ENCODE measurements around the gene MTX2. TPM values are rescaled to one million over a fixed set of nuclear protein-coding genes. Genes with fewer than 3 reads are reported as not detected.

Gene MTX2
- total and polyA plus RNA-seq, 2 experiments from 2014 or later, result 47.9 to 61.8 TPM

DNA sequence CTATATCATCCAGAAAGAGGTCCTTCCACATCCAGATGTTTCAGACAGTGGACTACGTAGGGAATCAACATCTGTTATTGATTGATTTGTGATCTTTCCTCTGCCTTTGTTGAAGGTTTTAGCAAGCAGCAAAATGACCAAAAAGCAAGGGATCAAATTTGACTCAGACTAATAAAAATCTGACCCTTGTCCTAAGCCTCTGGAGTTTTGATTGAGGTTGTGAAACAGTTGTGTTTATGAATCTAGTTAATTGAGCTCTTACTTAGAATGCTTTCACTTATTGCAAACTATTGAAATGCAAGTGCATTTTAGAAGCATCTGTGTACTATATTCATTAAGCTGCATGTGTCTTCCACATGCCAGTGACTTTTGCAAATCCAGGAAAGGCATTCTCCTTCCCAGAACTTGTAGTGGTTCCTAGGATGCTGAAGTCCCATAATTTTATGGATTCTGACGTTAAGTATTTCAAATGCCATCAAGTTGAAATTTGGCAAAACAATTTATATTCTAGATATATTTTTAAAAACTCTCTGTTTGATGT, 116.0 kb downstream of the MTX2 start:
- H3K79me2 ChIP-seq (ENCODE audit: insufficient read depth), result no peaks in the 10 kb centered on the region
- no peaks in the 10 kb centered on the region for H3K9me3 ChIP-seq (ENCODE audit: low read depth)
- no peak overlapping the region for H3K27ac ChIP-seq
- no peaks in the 10 kb centered on the region for H3F3A ChIP-seq (ENCODE audit: insufficient read depth)
- TF ChIP-seq EZH2 (IDR thresholded peaks at IDR 0.05; ENCODE audit: insufficient read depth, poor library complexity, severe bottlenecking) (no peak), EZH2phosphoT487 (IDR thresholded peaks at IDR 0.05; ENCODE audit: insufficient read depth, low read depth) (no peak)
- in situ Hi-C loops (cut with MboI), result no loop called here
- 34 to 37% methylated on average over 2 of the region's 2 CpGs for WGBS, 2 experiments (ENCODE audit: low coverage in 1 of 2, low lambda C conversion rate in 2 of 2, missing lambda C conversion rate in 2 of 2)
- H3K9me2 ChIP-seq (ENCODE audit: insufficient read depth), result no peaks in the 10 kb centered on the region
- DNase-seq, result no peak
- H3K4me3 ChIP-seq, result no peak overlapping the region
- no peak overlapping the region for H3K4me2 ChIP-seq (ENCODE audit: unreplicated experiment)
- no peaks in the 10 kb centered on the region for H4K20me1 ChIP-seq (ENCODE audit: insufficient read depth)
- H3K9ac ChIP-seq, result no peak overlapping the region
- no peaks in the 10 kb centered on the region for H3K27me3 ChIP-seq (replicated peaks; ENCODE audit: insufficient read depth)
- no peak overlapping the region for H2AFZ ChIP-seq
- H3K36me3 ChIP-seq (ENCODE audit: low read depth), result no peaks in the 10 kb centered on the region
- H3K4me1 ChIP-seq (ENCODE audit: insufficient read depth), result peaks cover 7% of the 10 kb centered on the region; the same call in 1 of the 2 replicates

DNA sequence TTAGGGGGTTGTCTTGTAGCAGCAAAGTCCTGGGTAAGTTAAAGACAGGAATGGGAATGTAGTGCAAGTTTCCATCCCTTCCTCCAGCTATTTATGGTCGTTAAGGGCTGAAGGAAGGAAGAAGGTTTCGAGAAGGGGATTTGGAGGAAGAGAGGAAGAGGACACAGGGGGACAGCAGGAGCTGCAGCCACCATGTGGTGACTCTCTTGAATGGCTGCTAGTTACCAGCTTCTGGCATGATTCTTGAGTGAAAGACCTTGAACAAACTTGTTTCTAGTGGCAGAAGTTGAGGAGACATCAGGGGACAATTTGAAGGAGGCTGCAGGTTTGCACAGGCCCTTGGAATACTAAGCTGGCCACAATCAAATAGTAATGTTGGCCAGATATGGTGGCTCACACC, 116.6 kb downstream of the MTX2 start:
- WGBS, 2 experiments (ENCODE audit: low coverage in 1 of 2, low lambda C conversion rate in 2 of 2, missing lambda C conversion rate in 2 of 2), result 47 to 51% methylated on average over 2 of the region's 2 CpGs
- no peak for DNase-seq
- Histone ChIP-seq H3K36me3 (ENCODE audit: low read depth) (no peaks in the 10 kb centered on the region), H3K9me2 (ENCODE audit: insufficient read depth) (no peaks in the 10 kb centered on the region), H3K27ac (no peak overlapping the region), H4K20me1 (ENCODE audit: insufficient read depth) (no peaks in the 10 kb centered on the region), H3F3A (ENCODE audit: insufficient read depth) (peaks cover 5% of the 10 kb centered on the region; the same call in 1 of the 2 replicates), H3K4me2 (ENCODE audit: unreplicated experiment) (no peak overlapping the region), H2AFZ (no peak overlapping the region), H3K4me1 (ENCODE audit: insufficient read depth) (peaks cover 12% of the 10 kb centered on the region), H3K9me3 (ENCODE audit: low read depth) (no peaks in the 10 kb centered on the region), H3K4me3 (no peak overlapping the region), H3K79me2 (ENCODE audit: insufficient read depth) (no peaks in the 10 kb centered on the region), H3K27me3 (replicated peaks; ENCODE audit: insufficient read depth) (no peaks in the 10 kb centered on the region), H3K9ac (no peak overlapping the region)
- no peak for TF ChIP-seq EZH2phosphoT487 (IDR thresholded peaks at IDR 0.05; ENCODE audit: insufficient read depth, low read depth)
- TF ChIP-seq EZH2 (IDR thresholded peaks at IDR 0.05; ENCODE audit: insufficient read depth, poor library complexity, severe bottlenecking), result no peak
- in situ Hi-C loops (cut with MboI), result no loop called here

Other genes starting within 250 kb of the MTX2 start
- gene EVX2, start 185.5 kb upstream of the MTX2 start, total RNA-seq (2014; rRNA removed; shearing (Covaris generic)), result not detected in 2 replicates
- not detected in 2 replicates for gene EVX2, start 185.5 kb upstream of the MTX2 start, polyA plus RNA-seq (2016; fragmentation: Nextera tagmentation; extraction: Ambion mirVana)
- gene HOXD13, start 176.7 kb upstream of the MTX2 start, total RNA-seq (2014; rRNA removed; shearing (Covaris generic)), result 1.0 and 3.8 TPM in 2 replicates
- 1.9 and 2.4 TPM in 2 replicates for gene HOXD13, start 176.7 kb upstream of the MTX2 start, polyA plus RNA-seq (2016; fragmentation: Nextera tagmentation; extraction: Ambion mirVana)
- gene HOXD12, start 169.6 kb upstream of the MTX2 start, total RNA-seq (2014; rRNA removed; shearing (Covaris generic)), result 0.22 TPM in 1 of 2 replicates, not detected in the other
- gene HOXD12, start 169.6 kb upstream of the MTX2 start, polyA plus RNA-seq (2016; fragmentation: Nextera tagmentation; extraction: Ambion mirVana), result 0.14 and 0.19 TPM in 2 replicates
- gene HOXD11, start 162.2 kb upstream of the MTX2 start, total RNA-seq (2014; rRNA removed; shearing (Covaris generic)), result 28.4 and 31.6 TPM in 2 replicates
- 27.7 and 30.0 TPM in 2 replicates for gene HOXD11, start 162.2 kb upstream of the MTX2 start, polyA plus RNA-seq (2016; fragmentation: Nextera tagmentation; extraction: Ambion mirVana)
- 17.2 and 23.5 TPM in 2 replicates for gene HOXD10, start 152.7 kb upstream of the MTX2 start, total RNA-seq (2014; rRNA removed; shearing (Covaris generic))
- gene HOXD10, start 152.7 kb upstream of the MTX2 start, polyA plus RNA-seq (2016; fragmentation: Nextera tagmentation; extraction: Ambion mirVana), result 10.9 and 16.0 TPM in 2 replicates
- gene HOXD9, start 146.7 kb upstream of the MTX2 start, total RNA-seq (2014; rRNA removed; shearing (Covaris generic)), result 4.2 and 7.0 TPM in 2 replicates
- 5.7 and 7.2 TPM in 2 replicates for gene HOXD9, start 146.7 kb upstream of the MTX2 start, polyA plus RNA-seq (2016; fragmentation: Nextera tagmentation; extraction: Ambion mirVana)
- 23.4 and 27.8 TPM in 2 replicates for gene HOXD8, start 139.7 kb upstream of the MTX2 start, total RNA-seq (2014; rRNA removed; shearing (Covaris generic))
- 18.0 and 19.7 TPM in 2 replicates for gene HOXD8, start 139.7 kb upstream of the MTX2 start, polyA plus RNA-seq (2016; fragmentation: Nextera tagmentation; extraction: Ambion mirVana)
- 2.5 and 7.8 TPM in 2 replicates for gene HOXD4, start 117.9 kb upstream of the MTX2 start, total RNA-seq (2014; rRNA removed; shearing (Covaris generic))
- gene HOXD4, start 117.9 kb upstream of the MTX2 start, polyA plus RNA-seq (2016; fragmentation: Nextera tagmentation; extraction: Ambion mirVana), result 0.54 and 1.4 TPM in 2 replicates
- 3.2 and 5.2 TPM in 2 replicates for gene HOXD3, start 112.1 kb upstream of the MTX2 start, total RNA-seq (2014; rRNA removed; shearing (Covaris generic))
- gene HOXD3, start 112.1 kb upstream of the MTX2 start, polyA plus RNA-seq (2016; fragmentation: Nextera tagmentation; extraction: Ambion mirVana), result 1.9 and 2.3 TPM in 2 replicates
- 0.13 and 0.43 TPM in 2 replicates for gene HOXD1, start 80.8 kb upstream of the MTX2 start, total RNA-seq (2014; rRNA removed; shearing (Covaris generic))
- gene HOXD1, start 80.8 kb upstream of the MTX2 start, polyA plus RNA-seq (2016; fragmentation: Nextera tagmentation; extraction: Ambion mirVana), result 1.5 and 2.2 TPM in 2 replicates